GM23338 (cell line): Measurements from ENCODE around the gene USP20. TPM values are rescaled to one million over a fixed set of nuclear protein-coding genes. Genes with fewer than 3 reads are reported as not detected.

Experiments
- ATAC-seq: fragments of 200-7000 bp; cut with Tn5 transposase; 3 replicates; pipeline ENCODE4 v1.9.1; 2020
- DNase-seq: peaks from one replicate; pipeline ENCODE4 v3.0.0-alpha.2; 2015; ENCODE audit warnings: low spot score
- H2AFZ ChIP-seq: fragments of 200-600 bp; sonication (generic); 2 replicates; pipeline ENCODE4 v1.8.0; 2016; ENCODE audit warnings: antibody characterized with exemption, mild to moderate bottlenecking, moderate library complexity
- H3F3A ChIP-seq: fragments of 200-600 bp; sonication (generic); replicated peaks from 2 replicates; pipeline ENCODE4 v1.8.0; 2017; ENCODE audit warnings: antibody characterized with exemption, mixed run types, low read depth
- H3K27ac ChIP-seq: fragments of 200-600 bp; sonication (generic); 2 replicates; pipeline ENCODE4 v1.6.1; 2016; ENCODE audit warnings: low read depth
- H3K27me3 ChIP-seq: fragments of 200-600 bp; sonication (generic); 2 replicates; pipeline ENCODE4 v1.8.0; 2016; ENCODE audit warnings: mild to moderate bottlenecking, mixed run types, moderate library complexity; ENCODE audit not compliant: insufficient read depth
- H3K36me3 ChIP-seq: fragments of 200-600 bp; sonication (generic); 2 replicates; pipeline ENCODE4 v1.8.0; 2016; ENCODE audit warnings: mild to moderate bottlenecking; ENCODE audit not compliant: insufficient read depth
- H3K4me1 ChIP-seq: fragments of 200-600 bp; sonication (generic); 2 replicates; pipeline ENCODE4 v1.8.0; 2016; ENCODE audit warnings: mild to moderate bottlenecking, moderate library complexity; ENCODE audit not compliant: insufficient read depth
- H3K4me2 ChIP-seq: fragments of 200-600 bp; sonication (generic); 2 replicates; pipeline ENCODE4 v1.7.1; 2017; ENCODE audit warnings: mixed run types
- H3K4me3 ChIP-seq: fragments of 200-600 bp; sonication (generic); 2 replicates; pipeline ENCODE4 v1.6.1; 2016; ENCODE audit warnings: mixed run types
- H3K79me2 ChIP-seq: fragments of 200-600 bp; sonication (generic); replicated peaks from 2 replicates; pipeline ENCODE4 v1.8.0; 2017; ENCODE audit warnings: mild to moderate bottlenecking; ENCODE audit not compliant: insufficient read depth
- H3K9me2 ChIP-seq: fragments of 200-600 bp; sonication (generic); 2 replicates; pipeline ENCODE4 v1.8.0; 2017; ENCODE audit not compliant: insufficient read depth
- H4K20me1 ChIP-seq: fragments of 200-600 bp; sonication (generic); replicated peaks from 2 replicates; pipeline ENCODE4 v1.8.0; 2017; ENCODE audit warnings: mild to moderate bottlenecking; ENCODE audit not compliant: insufficient read depth
- H3K27ac Mint-ChIP-seq: 2 replicates; pipeline ENCODE4 v1.8.0; 2020; ENCODE audit warnings: inconsistent platforms, mild to moderate bottlenecking, moderate library complexity, mixed read lengths
- H3K27me3 Mint-ChIP-seq: 3 replicates; pipeline ENCODE4 v1.8.0; 2022; ENCODE audit warnings: low read depth, mild to moderate bottlenecking, moderate library complexity, mixed read lengths, inconsistent platforms; ENCODE audit not compliant: insufficient read depth, poor library complexity
- H3K36me3 Mint-ChIP-seq: 3 replicates; pipeline ENCODE4 v1.8.0; 2021; ENCODE audit warnings: low read depth, mild to moderate bottlenecking, inconsistent platforms, moderate library complexity, mixed read lengths
- H3K4me1 Mint-ChIP-seq: 3 replicates; pipeline ENCODE4 v1.8.0; 2020; ENCODE audit warnings: mild to moderate bottlenecking, inconsistent platforms, mixed read lengths
- H3K4me3 Mint-ChIP-seq: 3 replicates; pipeline ENCODE4 v1.8.0; 2021; ENCODE audit warnings: moderate library complexity, mild to moderate bottlenecking, inconsistent platforms, mixed read lengths
- H3K9me3 Mint-ChIP-seq: 3 replicates; pipeline ENCODE4 v1.8.0; 2020; ENCODE audit warnings: moderate library complexity, mild to moderate bottlenecking, inconsistent platforms, mixed read lengths
- CREB1 ChIP-seq: fragments of 250-450 bp; sonication (Bioruptor Pico); IDR thresholded peaks from 2 replicates; pipeline ENCODE4 v1.5.0; 2020; ENCODE audit warnings: low read depth, mild to moderate bottlenecking, moderate library complexity
- ETS1 ChIP-seq: IDR thresholded peaks from 2 replicates; pipeline ENCODE4 v1.6.1; 2016; ENCODE audit warnings: antibody characterized with exemption
- EZH2 ChIP-seq: fragments of 200-600 bp; sonication (generic); IDR thresholded peaks from one replicate; pipeline ENCODE4 v1.8.0; 2017; ENCODE audit warnings: antibody characterized with exemption, mild to moderate bottlenecking, low read depth; ENCODE audit not compliant: unreplicated experiment
- EZH2phosphoT487 ChIP-seq: fragments of 200-600 bp; sonication (generic); IDR thresholded peaks from one replicate; pipeline ENCODE4 v1.8.1; 2018; ENCODE audit warnings: antibody characterized with exemption; ENCODE audit not compliant: unreplicated experiment
- JUNB ChIP-seq: IDR thresholded peaks from one replicate; pipeline ENCODE4 v1.6.1; 2016; ENCODE audit warnings: antibody characterized with exemption; ENCODE audit not compliant: unreplicated experiment
- NANOG ChIP-seq: IDR thresholded peaks from 2 replicates; pipeline ENCODE4 v1.6.1; 2016; ENCODE audit warnings: antibody characterized with exemption, borderline replicate concordance
- ZNF331 ChIP-seq: fragments of 250-450 bp; sonication (Bioruptor Pico); IDR thresholded peaks from 2 replicates; pipeline ENCODE4 v1.5.0; 2020; ENCODE audit warnings: low read depth, mild to moderate bottlenecking, moderate library complexity
- polyA plus RNA-seq: library from polyadenylated mRNA; unstranded; fragments of >200 nt; fragmentation: Nextera tagmentation; extraction: Ambion mirVana; gene quantifications from 2 replicates; pipeline ENCODE4 v1.2.1, GENCODE V29; 2016
- total RNA-seq: library from RNA; depleted of rRNA; stranded (reverse); fragments of >200 nt; shearing (Covaris generic); gene quantifications from 2 replicates; pipeline ENCODE4 v1.2.3, GENCODE V29; 2014
- TF ChIP-seq, protein P1 (sequence below): fragments of 250-450 bp; sonication (Bioruptor Pico); IDR thresholded peaks from 2 replicates; pipeline ENCODE4 v1.5.0; 2020; ENCODE audit warnings: mild to moderate bottlenecking, moderate library complexity

Gene USP20
- total and polyA plus RNA-seq, 2 experiments from 2014 or later: 10.4 to 13.0 TPM

GRCh38 chr9:129909851-129910250, 74.6 kb downstream of the USP20 start:
- peak overlapping the region; percentile 59; the same call in 1 of the 2 replicates for H3K27ac ChIP-seq
- no peak overlapping the region for H2AFZ ChIP-seq
- DNase-seq: no peak
- H4K20me1 ChIP-seq: no peaks in the 10 kb centered on the region
- no peaks in the 10 kb centered on the region for H3K79me2 ChIP-seq
- H3K27me3 ChIP-seq: no peaks in the 10 kb centered on the region
- no peak overlapping the region for H3K4me3 Mint-ChIP-seq
- TF ChIP-seq JUNB: no peak
- TF ChIP-seq EZH2phosphoT487: no peak
- TF ChIP-seq NANOG: no peak
- no peak for TF ChIP-seq EZH2
- TF ChIP-seq ZNF331 (CRISPR knock-in tag): no peak
- TF ChIP-seq, protein P1, sequence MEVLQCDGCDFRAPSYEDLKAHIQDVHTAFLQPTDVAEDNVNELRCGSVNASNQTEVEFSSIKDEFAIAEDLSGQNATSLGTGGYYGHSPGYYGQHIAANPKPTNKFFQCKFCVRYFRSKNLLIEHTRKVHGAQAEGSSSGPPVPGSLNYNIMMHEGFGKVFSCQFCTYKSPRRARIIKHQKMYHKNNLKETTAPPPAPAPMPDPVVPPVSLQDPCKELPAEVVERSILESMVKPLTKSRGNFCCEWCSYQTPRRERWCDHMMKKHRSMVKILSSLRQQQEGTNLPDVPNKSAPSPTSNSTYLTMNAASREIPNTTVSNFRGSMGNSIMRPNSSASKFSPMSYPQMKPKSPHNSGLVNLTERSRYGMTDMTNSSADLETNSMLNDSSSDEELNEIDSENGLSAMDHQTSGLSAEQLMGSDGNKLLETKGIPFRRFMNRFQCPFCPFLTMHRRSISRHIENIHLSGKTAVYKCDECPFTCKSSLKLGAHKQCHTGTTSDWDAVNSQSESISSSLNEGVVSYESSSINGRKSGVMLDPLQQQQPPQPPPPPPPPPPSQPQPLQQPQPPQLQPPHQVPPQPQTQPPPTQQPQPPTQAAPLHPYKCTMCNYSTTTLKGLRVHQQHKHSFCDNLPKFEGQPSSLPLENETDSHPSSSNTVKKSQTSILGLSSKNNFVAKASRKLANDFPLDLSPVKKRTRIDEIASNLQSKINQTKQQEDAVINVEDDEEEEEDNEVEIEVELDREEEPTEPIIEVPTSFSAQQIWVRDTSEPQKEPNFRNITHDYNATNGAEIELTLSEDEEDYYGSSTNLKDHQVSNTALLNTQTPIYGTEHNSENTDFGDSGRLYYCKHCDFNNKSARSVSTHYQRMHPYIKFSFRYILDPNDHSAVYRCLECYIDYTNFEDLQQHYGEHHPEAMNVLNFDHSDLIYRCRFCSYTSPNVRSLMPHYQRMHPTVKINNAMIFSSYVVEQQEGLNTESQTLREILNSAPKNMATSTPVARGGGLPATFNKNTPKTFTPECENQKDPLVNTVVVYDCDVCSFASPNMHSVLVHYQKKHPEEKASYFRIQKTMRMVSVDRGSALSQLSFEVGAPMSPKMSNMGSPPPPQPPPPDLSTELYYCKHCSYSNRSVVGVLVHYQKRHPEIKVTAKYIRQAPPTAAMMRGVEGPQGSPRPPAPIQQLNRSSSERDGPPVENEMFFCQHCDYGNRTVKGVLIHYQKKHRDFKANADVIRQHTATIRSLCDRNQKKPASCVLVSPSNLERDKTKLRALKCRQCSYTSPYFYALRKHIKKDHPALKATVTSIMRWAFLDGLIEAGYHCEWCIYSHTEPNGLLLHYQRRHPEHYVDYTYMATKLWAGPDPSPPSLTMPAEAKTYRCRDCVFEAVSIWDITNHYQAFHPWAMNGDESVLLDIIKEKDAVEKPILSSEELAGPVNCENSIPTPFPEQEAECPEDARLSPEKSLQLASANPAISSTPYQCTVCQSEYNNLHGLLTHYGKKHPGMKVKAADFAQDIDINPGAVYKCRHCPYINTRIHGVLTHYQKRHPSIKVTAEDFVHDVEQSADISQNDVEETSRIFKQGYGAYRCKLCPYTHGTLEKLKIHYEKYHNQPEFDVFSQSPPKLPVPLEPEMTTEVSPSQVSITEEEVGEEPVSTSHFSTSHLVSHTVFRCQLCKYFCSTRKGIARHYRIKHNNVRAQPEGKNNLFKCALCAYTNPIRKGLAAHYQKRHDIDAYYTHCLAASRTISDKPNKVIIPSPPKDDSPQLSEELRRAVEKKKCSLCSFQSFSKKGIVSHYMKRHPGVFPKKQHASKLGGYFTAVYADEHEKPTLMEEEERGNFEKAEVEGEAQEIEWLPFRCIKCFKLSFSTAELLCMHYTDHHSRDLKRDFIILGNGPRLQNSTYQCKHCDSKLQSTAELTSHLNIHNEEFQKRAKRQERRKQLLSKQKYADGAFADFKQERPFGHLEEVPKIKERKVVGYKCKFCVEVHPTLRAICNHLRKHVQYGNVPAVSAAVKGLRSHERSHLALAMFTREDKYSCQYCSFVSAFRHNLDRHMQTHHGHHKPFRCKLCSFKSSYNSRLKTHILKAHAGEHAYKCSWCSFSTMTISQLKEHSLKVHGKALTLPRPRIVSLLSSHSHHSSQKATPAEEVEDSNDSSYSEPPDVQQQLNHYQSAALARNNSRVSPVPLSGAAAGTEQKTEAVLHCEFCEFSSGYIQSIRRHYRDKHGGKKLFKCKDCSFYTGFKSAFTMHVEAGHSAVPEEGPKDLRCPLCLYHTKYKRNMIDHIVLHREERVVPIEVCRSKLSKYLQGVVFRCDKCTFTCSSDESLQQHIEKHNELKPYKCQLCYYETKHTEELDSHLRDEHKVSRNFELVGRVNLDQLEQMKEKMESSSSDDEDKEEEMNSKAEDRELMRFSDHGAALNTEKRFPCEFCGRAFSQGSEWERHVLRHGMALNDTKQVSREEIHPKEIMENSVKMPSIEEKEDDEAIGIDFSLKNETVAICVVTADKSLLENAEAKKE (CRISPR knock-in tag): no peak
- no peak for TF ChIP-seq ETS1
- TF ChIP-seq CREB1 (CRISPR knock-in tag): no peak
- no peaks in the 10 kb centered on the region for H3K9me2 ChIP-seq
- H3K4me1 ChIP-seq: peaks cover 7% of the 10 kb centered on the region; the same call in 1 of the 2 replicates
- peaks cover 19% of the 10 kb centered on the region for H3K36me3 Mint-ChIP-seq
- H3K36me3 ChIP-seq: 0 out of 2 replicates have a peak, but pooled peaks cover 5% of the 10 kb centered on the region
- no peak overlapping the region for H3K27ac Mint-ChIP-seq
- H3K9me3 Mint-ChIP-seq: no peaks in the 10 kb centered on the region; the same call in 2 of the 3 replicates
- H3K4me2 ChIP-seq: no peak overlapping the region
- no peak for ATAC-seq
- H3K4me3 ChIP-seq: no peak overlapping the region
- 0 out of 2 replicates have a peak, but pooled peaks cover 3% of the 10 kb centered on the region for H3F3A ChIP-seq
- peaks cover 9% of the 10 kb centered on the region for H3K27me3 Mint-ChIP-seq
- H3K4me1 Mint-ChIP-seq: peaks cover 14% of the 10 kb centered on the region
